Thoracic aorta (tissue), 2 donors: Measurements from ENCODE around the gene CPSF4L. TPM values are rescaled to one million over a fixed set of nuclear protein-coding genes. Genes with fewer than 3 reads are reported as not detected.
"Not testable (repeated sequence)": the region's sequence is repeated elsewhere in the genome, so short reads cannot be mapped to it uniquely, and the experiment has no call there.

Source experiments
- ATAC-seq: fragments of 150-250 bp; one replicate; pipeline ENCODE4 v1.8.0; 2017; ENCODE audit warnings: low read depth; ENCODE audit not compliant: insufficient number of reproducible peaks, low FRiP score
- DNase-seq: peaks from one replicate; pipeline ENCODE4 v3.0.0-alpha.2; 2020; ENCODE audit warnings: low spot score
- H3K27ac ChIP-seq, 2 donors: fragments of 200-600 bp; sonication (generic); 1 replicate in 1 of 2; 2 replicates in 1 of 2; pipeline ENCODE4 v1.5.1; 2016; ENCODE audit warnings: mild to moderate bottlenecking in 2 of 2, moderate library complexity in 2 of 2
- H3K27me3 ChIP-seq: fragments of 200-600 bp; sonication (generic); replicated peaks from 2 replicates; pipeline ENCODE4 v1.6.0; 2016; ENCODE audit warnings: mild to moderate bottlenecking; ENCODE audit not compliant: insufficient read depth
- H3K36me3 ChIP-seq: fragments of 200-600 bp; sonication (generic); one replicate; pipeline ENCODE4 v1.5.1; 2016
- H3K4me1 ChIP-seq, 2 donors: fragments of 200-600 bp; sonication (generic); 1 replicate in 1 of 2; 2 replicates in 1 of 2; pipeline versions ENCODE4 v1.5.1 to v1.6.0; 2016; ENCODE audit warnings: low read depth in 2 of 2, mild to moderate bottlenecking in 1 of 2; ENCODE audit not compliant: control insufficient read depth in 1 of 2
- H3K4me3 ChIP-seq: fragments of 200-600 bp; sonication (generic); 2 replicates; pipeline ENCODE4 v1.5.1; 2016; ENCODE audit warnings: mild to moderate bottlenecking
- H3K9me3 ChIP-seq: fragments of 200-600 bp; sonication (generic); 2 replicates; pipeline ENCODE4 v1.5.1; 2016
- total RNA-seq, 2 donors: library from RNA; depleted of rRNA; stranded (reverse); fragments of >200 nt; gene quantifications; one replicate each; pipeline versions ENCODE4 v1.1.0 to v1.2.3, GENCODE V29; 2016
- TF ChIP-seq, protein P1 (sequence below): fragments of 200-600 bp; sonication (generic); IDR thresholded peaks from one replicate; pipeline ENCODE4 v1.5.1; 2019; ENCODE audit warnings: antibody characterized with exemption

CPSF4L gene, protein sequence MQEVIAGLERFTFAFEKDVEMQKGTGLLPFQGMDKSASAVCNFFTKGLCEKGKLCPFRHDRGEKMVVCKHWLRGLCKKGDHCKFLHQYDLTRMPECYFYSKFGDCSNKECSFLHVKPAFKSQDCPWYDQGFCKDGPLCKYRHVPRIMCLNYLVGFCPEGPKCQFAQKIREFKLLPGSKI
- not detected for total RNA-seq

GRCh38 chr17:73261617-73261951 lies at the start of gene CPSF4L:
Gene CPSF4L, minus strand, starts transcription at chr17:73261880. Its CDS starts 62 bp downstream, at chr17:73261818.
- no peak within 1 kb of the TSS for H3K27ac ChIP-seq
- no peaks in the 10 kb centered on the region for H3K36me3 ChIP-seq
- ATAC-seq, result no peak
- no peak within 1 kb of the TSS for H3K4me3 ChIP-seq
- TF ChIP-seq, protein P1, sequence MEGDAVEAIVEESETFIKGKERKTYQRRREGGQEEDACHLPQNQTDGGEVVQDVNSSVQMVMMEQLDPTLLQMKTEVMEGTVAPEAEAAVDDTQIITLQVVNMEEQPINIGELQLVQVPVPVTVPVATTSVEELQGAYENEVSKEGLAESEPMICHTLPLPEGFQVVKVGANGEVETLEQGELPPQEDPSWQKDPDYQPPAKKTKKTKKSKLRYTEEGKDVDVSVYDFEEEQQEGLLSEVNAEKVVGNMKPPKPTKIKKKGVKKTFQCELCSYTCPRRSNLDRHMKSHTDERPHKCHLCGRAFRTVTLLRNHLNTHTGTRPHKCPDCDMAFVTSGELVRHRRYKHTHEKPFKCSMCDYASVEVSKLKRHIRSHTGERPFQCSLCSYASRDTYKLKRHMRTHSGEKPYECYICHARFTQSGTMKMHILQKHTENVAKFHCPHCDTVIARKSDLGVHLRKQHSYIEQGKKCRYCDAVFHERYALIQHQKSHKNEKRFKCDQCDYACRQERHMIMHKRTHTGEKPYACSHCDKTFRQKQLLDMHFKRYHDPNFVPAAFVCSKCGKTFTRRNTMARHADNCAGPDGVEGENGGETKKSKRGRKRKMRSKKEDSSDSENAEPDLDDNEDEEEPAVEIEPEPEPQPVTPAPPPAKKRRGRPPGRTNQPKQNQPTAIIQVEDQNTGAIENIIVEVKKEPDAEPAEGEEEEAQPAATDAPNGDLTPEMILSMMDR, result no peak
- no peaks in the 10 kb centered on the region for H3K9me3 ChIP-seq
- H3K27me3 ChIP-seq, result no peaks in the 10 kb centered on the region
- DNase-seq, result no peak
- H3K4me1 ChIP-seq, result no peaks in the 10 kb centered on the region

- DNase-seq (no peak), ATAC-seq (no peak)
- H3K27ac ChIP-seq, result peak overlapping the region; percentile 98 to 99
- H3K4me1 ChIP-seq, result peaks cover 29 to 42% of the 10 kb centered on the region in 2 donors
- peak overlapping the region; percentile 96 for H3K4me3 ChIP-seq
- TF ChIP-seq, protein P1, result no peak
- no peaks in the 10 kb centered on the region for H3K27me3 ChIP-seq
- H3K9me3 ChIP-seq, result no peaks in the 10 kb centered on the region
- no peaks in the 10 kb centered on the region for H3K36me3 ChIP-seq
These were observed 49.7 kb upstream of the CPSF4L start for GRCh38 chr17:73311428-73311780.

- TF ChIP-seq, protein P1, result no peak
- H3K4me1 ChIP-seq, result peaks cover 36 to 53% of the 10 kb centered on the region in 2 donors
These were observed 48.3 kb upstream of the CPSF4L start for GRCh38 chr17:73309727-73310596.

GRCh38 chr17:73308959-73309358 lies 47.3 kb upstream of the CPSF4L start:
- Histone ChIP-seq H3K27ac (peak overlapping the region; percentile 98 to 99), H3K4me3 (peak overlapping the region; percentile 96), H3K4me1 (peaks cover 45 to 64% of the 10 kb centered on the region in 2 donors)
- not testable (repeated sequence) for DNase-seq, ATAC-seq, H3K27me3 ChIP-seq, H3K9me3 ChIP-seq, H3K36me3 ChIP-seq

More at GRCh38 chr17:73309727-73310596, 48.3 kb upstream of the CPSF4L start:
- Histone ChIP-seq H3K27me3 (no peaks in the 10 kb centered on the region), H3K27ac (peak overlapping the region; percentile 98 to 99), H3K4me3 (peak overlapping the region; percentile 96), H3K36me3 (no peaks in the 10 kb centered on the region), H3K9me3 (no peaks in the 10 kb centered on the region)
- no peak for ATAC-seq
- DNase-seq, result no peak

- Histone ChIP-seq H3K27me3 (no peaks in the 10 kb centered on the region), H3K4me3 (peak overlapping the region; percentile 96), H3K27ac (peak overlapping the region; percentile 98 to 99), H3K36me3 (no peaks in the 10 kb centered on the region), H3K4me1 (peaks cover 48 to 71% of the 10 kb centered on the region in 2 donors), H3K9me3 (no peaks in the 10 kb centered on the region)
- DNase-seq, result peak; percentile 67
- ATAC-seq, result peak; percentile 18
- TF ChIP-seq, protein P1, result no peak
These were observed 46.5 kb upstream of the CPSF4L start for GRCh38 chr17:73308017-73308823.
